GM12865 (cell line): ENCODE measurements around the gene SYCP2L.
"Not testable (repeated sequence)": the region's sequence is repeated elsewhere in the genome, so short reads cannot be mapped to it uniquely, and the experiment has no call there.

Source experiments
- DNase-seq: peaks from one replicate; pipeline ENCODE4 v3.0.0; 2010; ENCODE audit warnings: low read depth
- H3K4me3 ChIP-seq: 2 replicates; pipeline ENCODE4 v1.5.1; 2011; ENCODE audit warnings: mild to moderate bottlenecking, low read depth, low read length, control low read depth
- CTCF ChIP-seq: IDR thresholded peaks from 2 replicates; pipeline ENCODE4 v1.5.1; 2011; ENCODE audit warnings: low read length, control low read depth, low read depth, inconsistent platforms; ENCODE audit not compliant: insufficient read depth; ENCODE audit errors: missing control alignments

SYCP2L gene

GRCh38 chr6:10849901-10850300, 37.0 kb upstream of the SYCP2L start:
- no peak overlapping the region for H3K4me3 ChIP-seq
- TF ChIP-seq CTCF, result no peak
- DNase-seq, result no peak

- H3K4me3 ChIP-seq, result no peak overlapping the region
- DNase-seq, result no peak
- no peak for TF ChIP-seq CTCF
These were observed 36.1 kb upstream of the SYCP2L start for GRCh38 chr6:10850728-10851127.

GRCh38 chr6:10852361-10852960, 34.4 kb upstream of the SYCP2L start:
- no peak for TF ChIP-seq CTCF
- no peak for DNase-seq
- no peak overlapping the region for H3K4me3 ChIP-seq

GRCh38 chr6:10853849-10854300, 33.0 kb upstream of the SYCP2L start:
- H3K4me3 ChIP-seq, DNase-seq: not testable (repeated sequence)

- no peak for DNase-seq
- H3K4me3 ChIP-seq, result no peak overlapping the region
- TF ChIP-seq CTCF, result no peak
These were observed 31.8 kb upstream of the SYCP2L start for GRCh38 chr6:10854922-10855632.

- no peak overlapping the region for H3K4me3 ChIP-seq
- TF ChIP-seq CTCF, result no peak
- DNase-seq, result no peak
These were observed 29.6 kb upstream of the SYCP2L start for GRCh38 chr6:10857259-10857658.

- DNase-seq, result no peak
- no peak for TF ChIP-seq CTCF
- H3K4me3 ChIP-seq, result no peak overlapping the region
These were observed 25.8 kb upstream of the SYCP2L start for GRCh38 chr6:10861086-10861485.
